Activated naive CD8-positive, alpha-beta T cell treated with anti-CD3 and anti-CD28 coated beads, Interleukin-2, amount 10 ng/mL, durations not matched to agents 7 days and 5 days (primary cell): ENCODE results near the gene NTN3. TPM values are rescaled to one million over a fixed set of nuclear protein-coding genes. Genes with fewer than 3 reads are reported as not detected.
"Not testable (repeated sequence)": the region's sequence is repeated elsewhere in the genome, so short reads cannot be mapped to it uniquely, and the experiment has no call there.

Experiments
- ATAC-seq: fragments of 150-1000 bp; cut with Tn5 transposase; one replicate; pipeline ENCODE4 v1.10.0; 2021; ENCODE audit warnings: low read depth, moderate library complexity
- POLR2A ChIA-PET: fragments of 350-600 bp; sonication (Branson Sonifier 250); formaldehyde crosslinking; loops from one replicate; lab custom pipeline; 2021; ENCODE audit warnings: antibody characterized with exemption; lab: Charles Lee
- DNase-seq: peaks from one replicate; pipeline ENCODE4 v3.0.0; 2021
- H3K27ac Mint-ChIP-seq: one replicate; pipeline ENCODE4 v1.8.0; 2022; ENCODE audit warnings: mild to moderate bottlenecking, mixed read lengths
- H3K27me3 Mint-ChIP-seq: one replicate; pipeline ENCODE4 v1.8.0; 2022; ENCODE audit warnings: mild to moderate bottlenecking, moderate library complexity, mixed read lengths
- H3K36me3 Mint-ChIP-seq: one replicate; pipeline ENCODE4 v1.8.0; 2021; ENCODE audit warnings: mild to moderate bottlenecking, mixed read lengths
- H3K4me1 Mint-ChIP-seq: one replicate; pipeline ENCODE4 v1.8.0; 2021; ENCODE audit warnings: mixed read lengths
- H3K4me3 Mint-ChIP-seq: one replicate; pipeline ENCODE4 v1.8.0; 2022; ENCODE audit warnings: mild to moderate bottlenecking, moderate library complexity, mixed read lengths
- H3K9me3 Mint-ChIP-seq: one replicate; pipeline ENCODE4 v1.8.0; 2021; ENCODE audit warnings: mixed read lengths
- total RNA-seq, 2 experiments: library from RNA; stranded (reverse); gene quantifications; one replicate each; pipeline ENCODE4 v1.2.3, GENCODE V29; 2021

Gene NTN3
- total RNA-seq, 2 experiments from 2014 or later, result not detected

GRCh38 chr16:2479996-2480395 is 8.9 kb downstream of the NTN3 start:
- POLR2A ChIA-PET, H3K27me3 Mint-ChIP-seq, H3K4me3 Mint-ChIP-seq, ATAC-seq, H3K36me3 Mint-ChIP-seq, H3K27ac Mint-ChIP-seq, DNase-seq, H3K4me1 Mint-ChIP-seq, H3K9me3 Mint-ChIP-seq: not testable (repeated sequence)

GRCh38 chr16:2480948-2481347 is 9.9 kb downstream of the NTN3 start:
- H3K4me3 Mint-ChIP-seq, result no peak overlapping the region
- no peaks in the 10 kb centered on the region for H3K9me3 Mint-ChIP-seq
- no peaks in the 10 kb centered on the region for H3K27me3 Mint-ChIP-seq
- no peak overlapping the region for H3K27ac Mint-ChIP-seq
- ATAC-seq (no peak), DNase-seq (no peak)
- H3K36me3 Mint-ChIP-seq, result no peaks in the 10 kb centered on the region
- POLR2A ChIA-PET, result no interaction called here
- H3K4me1 Mint-ChIP-seq, result peaks cover 7% of the 10 kb centered on the region

- Mint-ChIP-seq H3K4me3 (no peak overlapping the region), H3K36me3 (no peaks in the 10 kb centered on the region), H3K27me3 (no peaks in the 10 kb centered on the region), H3K4me1 (peaks cover 9% of the 10 kb centered on the region), H3K9me3 (no peaks in the 10 kb centered on the region), H3K27ac (no peak overlapping the region)
- ATAC-seq (no peak), DNase-seq (no peak)
- POLR2A ChIA-PET, result no interaction called here
Observed at GRCh38 chr16:2481676-2482075, 10.6 kb downstream of the NTN3 start.

- POLR2A ChIA-PET, result no interaction called here
Observed at GRCh38 chr16:2482249-2482648, 11.2 kb downstream of the NTN3 start.

GRCh38 chr16:2482708-2483534 is 11.8 kb downstream of the NTN3 start:
- no peak for DNase-seq
- POLR2A ChIA-PET, result interaction anchor here (3.6 kb wide), 1 partner anchor 8 kb away, joined by 11 read pairs; the partner anchor contains the start of gene TBC1D24
- no peak overlapping the region for H3K4me3 Mint-ChIP-seq
- no peaks in the 10 kb centered on the region for H3K27me3 Mint-ChIP-seq
- H3K36me3 Mint-ChIP-seq, result peaks cover 3% of the 10 kb centered on the region
- H3K4me1 Mint-ChIP-seq, result peaks cover 16% of the 10 kb centered on the region
- no peak overlapping the region for H3K27ac Mint-ChIP-seq
- no peak for ATAC-seq
- no peaks in the 10 kb centered on the region for H3K9me3 Mint-ChIP-seq

More at GRCh38 chr16:2482249-2482648, 11.2 kb downstream of the NTN3 start:
- H3K36me3 Mint-ChIP-seq, result peaks cover under 1% of the 10 kb centered on the region
- no peaks in the 10 kb centered on the region for H3K27me3 Mint-ChIP-seq
- peaks cover 12% of the 10 kb centered on the region for H3K4me1 Mint-ChIP-seq
- H3K4me3 Mint-ChIP-seq, result no peak overlapping the region
- ATAC-seq, result no peak
- no peak for DNase-seq
- H3K9me3 Mint-ChIP-seq, result no peaks in the 10 kb centered on the region
- H3K27ac Mint-ChIP-seq, result no peak overlapping the region

- Mint-ChIP-seq H3K36me3 (peaks cover 3% of the 10 kb centered on the region), H3K4me1 (peaks cover 16% of the 10 kb centered on the region), H3K9me3 (no peaks in the 10 kb centered on the region), H3K27ac (no peak overlapping the region), H3K4me3 (no peak overlapping the region), H3K27me3 (no peaks in the 10 kb centered on the region)
- no peak for DNase-seq
- no peak for ATAC-seq
- POLR2A ChIA-PET, result interaction anchor here (0.5 to 3.6 kb wide), 2 partner anchors 9 to 49 kb away, joined by 4 to 11 read pairs; partner anchors contain the start of gene TBC1D24
Observed at GRCh38 chr16:2483939-2484897, 13.1 kb downstream of the NTN3 start.

GRCh38 chr16:2484898-2485508 is 13.9 kb downstream of the NTN3 start:
- DNase-seq (no peak), ATAC-seq (no peak)
- H3K4me3 Mint-ChIP-seq, result no peak overlapping the region
- H3K27ac Mint-ChIP-seq, result peak overlapping the region; percentile 4
- H3K4me1 Mint-ChIP-seq, result peaks cover 16% of the 10 kb centered on the region
- no peaks in the 10 kb centered on the region for H3K27me3 Mint-ChIP-seq
- no peaks in the 10 kb centered on the region for H3K9me3 Mint-ChIP-seq
- POLR2A ChIA-PET, result interaction anchor here (3.6 kb wide), 1 partner anchor 10 kb away, joined by 11 read pairs; the partner anchor contains the start of gene TBC1D24
- H3K36me3 Mint-ChIP-seq, result peaks cover 3% of the 10 kb centered on the region

- peaks cover 15% of the 10 kb centered on the region for H3K4me1 Mint-ChIP-seq
- H3K9me3 Mint-ChIP-seq, result no peaks in the 10 kb centered on the region
- no peak overlapping the region for H3K4me3 Mint-ChIP-seq
- H3K36me3 Mint-ChIP-seq, result peaks cover 3% of the 10 kb centered on the region
- no peak for ATAC-seq
- POLR2A ChIA-PET, result interaction anchor here (1.5 to 3.6 kb wide), 2 partner anchors 11 to 331 kb away, joined by 3 to 11 read pairs; partner anchors contain the start of genes TBC1D24 and TRAF7
- no peak for DNase-seq
- no peak overlapping the region for H3K27ac Mint-ChIP-seq
- H3K27me3 Mint-ChIP-seq, result no peaks in the 10 kb centered on the region
Observed at GRCh38 chr16:2485811-2486507, 14.9 kb downstream of the NTN3 start.

- Mint-ChIP-seq H3K36me3 (peaks cover 3% of the 10 kb centered on the region), H3K27ac (peak overlapping the region; percentile 73), H3K27me3 (no peaks in the 10 kb centered on the region), H3K4me3 (peak overlapping the region; percentile 64), H3K4me1 (peaks cover 15% of the 10 kb centered on the region), H3K9me3 (no peaks in the 10 kb centered on the region)
- DNase-seq (peak; percentile 67), ATAC-seq (peak; percentile 93)
- POLR2A ChIA-PET, result interaction anchor here (1.5 to 3.6 kb wide), 2 partner anchors 12 to 332 kb away, joined by 3 to 11 read pairs; partner anchors contain the start of genes TBC1D24 and TRAF7
Observed at GRCh38 chr16:2486645-2487516, 15.8 kb downstream of the NTN3 start.

- Mint-ChIP-seq H3K27me3 (no peaks in the 10 kb centered on the region), H3K36me3 (peaks cover 3% of the 10 kb centered on the region), H3K9me3 (no peaks in the 10 kb centered on the region), H3K27ac (peak overlapping the region; percentile 73), H3K4me1 (peaks cover 15% of the 10 kb centered on the region), H3K4me3 (peak overlapping the region; percentile 64)
- no peak for ATAC-seq
- no peak for DNase-seq
- POLR2A ChIA-PET, result interaction anchor here (0.6 to 1.5 kb wide), 2 partner anchors 238 to 332 kb away, joined by 3 to 4 read pairs; partner anchors contain the start of gene TRAF7
Observed at GRCh38 chr16:2487517-2487842, 16.4 kb downstream of the NTN3 start.

- Mint-ChIP-seq H3K4me3 (no peak overlapping the region), H3K36me3 (peaks cover 3% of the 10 kb centered on the region), H3K9me3 (no peaks in the 10 kb centered on the region), H3K4me1 (peaks cover 15% of the 10 kb centered on the region), H3K27me3 (no peaks in the 10 kb centered on the region), H3K27ac (no peak overlapping the region)
- DNase-seq, result no peak
- POLR2A ChIA-PET, result interaction anchor here (0.6 to 1.2 kb wide), 5 partner anchors 10 to 342 kb away, joined by 3 to 8 read pairs (median 4); partner anchors contain the start of gene TRAF7
- ATAC-seq, result no peak
Observed at GRCh38 chr16:2487903-2488531, 16.9 kb downstream of the NTN3 start.
